HL-60/S4 treated with retinoic acid at 250 ng/mL for 4 days and 3 days (cell line): Measurements from ENCODE around the gene CD164.
"Not testable (repeated sequence)": the region's sequence is repeated elsewhere in the genome, so short reads cannot be mapped to it uniquely, and the experiment has no call there.

Experiments
- in situ Hi-C: fragments of 300-500 bp; cut with MboI; formaldehyde crosslinking; loops from 2 replicates; pipeline ENCODE4 v1.7.0; 2022; ENCODE audit warnings: low sequenced_read_pairs

Gene CD164

GRCh38 chr6:109379711-109380110 lies 2.6 kb downstream of the CD164 start:
- in situ Hi-C loops, result loop anchor here (25.0 kb wide), 1 partner anchor 842 kb away; no protein-coding TSS in a partner anchor

- in situ Hi-C loops, result loop anchor here (25.0 kb wide), 1 partner anchor 840 kb away; no protein-coding TSS in a partner anchor
These were observed 4.5 kb downstream of the CD164 start for GRCh38 chr6:109377717-109378116.

DNA sequence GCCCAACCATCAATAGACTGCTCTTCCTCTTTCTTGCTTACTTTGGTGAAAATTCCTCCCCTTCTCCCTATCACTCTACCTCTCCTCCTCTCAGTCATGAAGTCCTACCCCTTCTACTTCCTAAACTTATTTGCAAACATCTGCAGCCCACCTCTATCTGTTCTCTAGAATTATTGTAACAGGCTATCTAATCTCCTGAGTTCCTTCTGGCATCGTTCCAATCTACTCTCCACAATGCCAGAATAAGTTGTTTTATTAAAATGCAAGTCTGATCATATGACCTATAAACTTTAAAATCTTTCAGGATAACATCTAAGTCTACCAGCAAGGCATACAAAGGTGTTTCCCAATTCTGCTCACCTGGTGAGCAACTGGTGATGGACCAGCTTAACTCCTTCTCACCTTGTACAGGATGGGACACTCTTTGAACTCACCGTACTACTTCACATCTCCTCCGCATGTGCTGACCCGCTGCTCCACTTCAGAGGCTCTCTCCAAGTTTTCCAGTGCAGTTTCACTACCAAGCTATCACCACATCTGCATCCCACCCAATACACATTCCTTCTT lies 7.9 kb downstream of the CD164 start:
- in situ Hi-C loops, result no loop called here

DNA sequence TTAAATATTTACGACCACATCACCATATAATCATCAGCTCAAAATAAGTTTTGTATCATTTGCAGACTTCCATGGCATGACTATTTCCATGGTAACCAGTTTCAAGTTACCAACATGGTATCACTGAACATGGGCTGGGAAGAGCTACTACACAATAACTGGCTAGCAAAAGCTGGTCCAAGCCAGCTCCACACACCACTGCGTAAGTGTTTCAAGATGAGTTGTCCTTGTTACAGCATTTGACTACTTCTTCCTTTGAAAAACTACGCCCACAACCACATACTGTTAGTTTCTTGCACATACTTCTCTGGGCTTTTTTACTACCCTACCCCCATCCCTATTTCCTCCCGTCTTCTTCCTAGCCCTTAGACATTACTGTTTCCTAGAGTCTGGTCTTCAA lies 8.5 kb downstream of the CD164 start:
- in situ Hi-C loops, result no loop called here

DNA sequence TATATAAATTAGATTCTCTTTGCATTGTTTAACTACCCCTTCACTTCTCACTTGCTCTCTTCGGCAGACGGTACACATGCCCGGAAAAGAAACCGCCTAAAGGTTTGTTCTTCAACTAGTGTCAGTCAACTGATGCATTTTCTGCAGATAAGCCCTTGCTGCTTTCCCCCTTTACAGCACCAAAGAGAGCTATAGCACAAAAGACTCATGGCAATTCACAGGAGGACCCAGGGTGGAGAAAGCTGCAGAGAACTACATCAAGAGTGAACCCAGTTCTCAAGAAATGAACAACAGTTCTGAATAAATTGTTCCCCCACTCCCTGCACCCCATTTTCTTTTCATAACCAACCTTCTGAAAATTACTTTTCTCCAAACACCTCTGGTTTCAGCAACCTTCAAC lies 8.9 kb downstream of the CD164 start:
- in situ Hi-C loops, result no loop called here

DNA sequence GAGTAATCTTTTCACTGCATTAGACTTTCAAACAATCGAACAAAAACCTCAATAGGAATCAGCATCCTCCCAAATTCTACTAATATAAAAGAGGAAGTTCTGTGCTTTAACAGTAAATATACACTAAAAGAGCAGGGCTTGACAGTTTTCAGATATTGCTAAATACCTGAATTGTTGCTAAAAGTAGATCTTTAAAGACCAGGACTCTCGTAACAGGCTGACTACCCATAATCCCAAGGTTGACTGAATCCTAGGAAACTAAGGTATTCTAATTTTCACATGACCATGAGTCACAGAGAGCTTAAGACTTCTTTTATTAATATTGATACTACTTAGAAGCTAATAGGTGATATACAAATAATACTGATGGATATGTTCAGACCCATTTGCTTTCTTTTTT lies 10.1 kb downstream of the CD164 start:
- in situ Hi-C loops, result no loop called here

DNA sequence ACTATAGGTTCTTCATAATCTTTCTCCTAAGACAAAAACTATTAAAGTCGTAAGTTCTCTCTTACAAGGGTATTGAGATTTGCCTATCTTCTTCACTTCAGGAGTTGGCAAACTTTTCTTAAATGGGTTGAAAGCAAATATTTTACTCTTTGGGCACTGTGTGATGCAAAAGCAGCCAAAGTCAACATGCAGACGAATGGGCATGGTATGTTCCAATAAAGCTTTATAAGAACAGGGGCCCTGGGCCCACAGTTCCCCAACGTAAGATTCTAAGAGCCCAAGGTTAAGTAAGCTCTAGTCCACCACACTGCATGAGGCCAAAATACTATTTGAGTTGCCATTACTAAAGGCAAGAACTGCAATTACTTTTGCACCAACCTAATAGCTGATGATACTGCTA lies 11.5 kb downstream of the CD164 start:
- in situ Hi-C loops, result no loop called here

GRCh38 chr6:109370336-109370735 lies 11.9 kb downstream of the CD164 start:
- in situ Hi-C loops, result no loop called here

DNA sequence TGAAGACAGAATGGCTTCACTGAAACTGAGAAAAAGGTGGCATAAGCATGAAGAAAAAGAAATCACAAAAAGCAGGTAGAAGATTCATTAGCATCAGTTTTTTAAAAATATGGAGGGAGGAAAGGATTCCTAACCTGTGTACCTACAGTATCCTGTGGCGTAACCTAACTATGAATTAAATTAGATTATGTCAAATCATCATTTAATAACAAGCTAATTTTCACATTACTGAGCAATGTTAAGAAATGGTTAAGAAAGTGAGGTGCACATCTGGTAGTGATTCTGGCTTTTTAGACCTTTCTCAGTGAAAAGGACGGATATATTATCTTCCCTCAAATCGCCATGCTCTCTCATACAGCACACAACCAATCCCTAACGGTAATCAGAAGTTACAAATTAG lies 12.5 kb downstream of the CD164 start:
- in situ Hi-C loops, result no loop called here

DNA sequence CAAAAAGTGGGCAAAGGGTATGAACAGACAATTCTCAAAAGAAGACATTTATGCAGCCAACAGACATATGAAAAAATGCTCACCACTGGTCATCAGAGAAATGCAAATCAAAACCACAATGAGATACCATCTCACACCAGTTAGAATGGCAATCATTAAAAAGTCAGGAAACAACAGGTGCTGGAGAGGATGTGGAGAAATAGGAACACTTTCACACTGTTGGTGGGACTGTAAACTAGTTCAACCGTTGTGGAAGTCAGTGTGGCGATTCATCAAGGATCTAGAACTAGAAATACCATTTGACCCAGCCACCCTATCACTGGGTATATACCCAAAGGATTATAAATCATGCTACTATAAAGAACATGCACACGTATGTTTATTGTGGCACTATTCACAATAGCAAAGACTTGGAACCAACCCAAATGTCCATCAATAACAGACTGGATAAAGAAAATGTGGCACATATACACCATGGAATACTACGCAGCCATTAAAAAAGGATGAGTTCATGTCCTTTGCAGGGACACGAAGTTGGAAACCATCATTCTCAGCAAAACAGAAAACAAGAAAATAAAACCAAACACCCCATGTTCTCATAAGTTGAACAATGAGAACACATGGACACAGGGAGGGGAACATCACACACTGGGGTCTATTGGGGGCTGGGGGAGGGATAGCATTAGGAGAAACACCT lies 17.7 kb downstream of the CD164 start:
- in situ Hi-C loops, result not testable (repeated sequence)

GRCh38 chr6:109363753-109364152 lies 18.5 kb downstream of the CD164 start:
- in situ Hi-C loops, result no loop called here

GRCh38 chr6:109362102-109362884 lies 20.0 kb downstream of the CD164 start:
- in situ Hi-C loops, result no loop called here

GRCh38 chr6:109360791-109361190 lies 21.5 kb downstream of the CD164 start:
- in situ Hi-C loops, result no loop called here

GRCh38 chr6:109360281-109360680 lies 22.0 kb downstream of the CD164 start:
- in situ Hi-C loops, result no loop called here

DNA sequence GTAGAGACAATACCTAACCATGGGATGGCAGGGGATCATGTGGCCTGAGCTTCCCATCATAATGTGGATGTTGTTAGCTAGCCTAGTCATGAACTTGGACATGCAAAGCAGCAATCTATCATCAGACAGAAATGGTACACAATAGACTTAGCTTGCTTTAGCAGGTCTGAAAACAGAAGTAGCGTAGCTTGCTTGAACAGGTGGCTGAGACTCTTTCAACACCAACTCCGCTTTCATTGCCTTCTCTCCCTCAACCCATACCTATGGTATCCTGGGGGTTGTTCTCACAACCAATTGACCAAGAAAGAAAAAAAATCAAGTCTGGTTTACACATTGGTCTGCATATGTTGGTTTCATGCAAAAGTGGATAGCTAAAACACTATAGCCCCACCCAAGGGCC lies 23.0 kb downstream of the CD164 start:
- in situ Hi-C loops, result no loop called here

DNA sequence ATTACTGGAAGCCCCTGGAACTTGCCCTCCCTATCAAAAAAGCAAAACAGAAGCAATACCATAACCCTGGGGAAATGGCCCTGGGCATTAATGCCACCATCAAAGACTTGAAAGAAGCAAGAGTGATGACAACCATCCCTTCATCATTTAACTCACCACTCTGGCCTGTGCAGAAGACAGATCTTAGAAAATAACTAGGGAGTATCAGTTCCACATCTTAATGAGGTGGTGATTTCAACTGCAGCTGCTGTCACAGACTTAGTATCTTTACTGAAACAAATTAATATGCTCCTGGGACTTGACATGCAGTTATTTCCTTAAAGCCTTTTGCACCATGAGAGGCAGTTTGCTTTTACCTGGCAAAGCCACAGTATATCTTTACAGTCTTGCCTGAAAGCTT lies 24.1 kb downstream of the CD164 start:
- in situ Hi-C loops, result no loop called here

DNA sequence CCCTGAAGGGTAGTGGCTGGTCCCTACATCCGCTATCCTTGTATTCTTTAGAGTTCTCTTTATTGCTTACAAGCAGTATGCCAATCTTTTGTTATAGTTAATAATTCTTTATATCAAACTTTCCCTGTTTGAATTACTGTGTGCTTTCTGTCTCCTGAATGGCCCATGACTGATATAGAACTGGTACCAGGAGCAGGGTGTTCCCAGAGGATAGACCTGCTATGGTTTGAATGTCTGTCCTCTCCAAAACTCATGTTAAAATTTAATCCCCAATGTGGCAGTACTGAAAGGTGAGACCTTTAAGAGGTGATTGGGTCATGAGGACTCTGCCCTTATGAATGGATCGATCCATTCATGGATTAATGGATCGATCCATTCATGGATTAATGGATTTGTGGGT lies 26.0 kb downstream of the CD164 start:
- in situ Hi-C loops, result no loop called here

GRCh38 chr6:109351231-109352130 lies 30.8 kb downstream of the CD164 start:
- in situ Hi-C loops, result no loop called here

- in situ Hi-C loops, result no loop called here
These were observed 32.8 kb downstream of the CD164 start for GRCh38 chr6:109349419-109349987.

DNA sequence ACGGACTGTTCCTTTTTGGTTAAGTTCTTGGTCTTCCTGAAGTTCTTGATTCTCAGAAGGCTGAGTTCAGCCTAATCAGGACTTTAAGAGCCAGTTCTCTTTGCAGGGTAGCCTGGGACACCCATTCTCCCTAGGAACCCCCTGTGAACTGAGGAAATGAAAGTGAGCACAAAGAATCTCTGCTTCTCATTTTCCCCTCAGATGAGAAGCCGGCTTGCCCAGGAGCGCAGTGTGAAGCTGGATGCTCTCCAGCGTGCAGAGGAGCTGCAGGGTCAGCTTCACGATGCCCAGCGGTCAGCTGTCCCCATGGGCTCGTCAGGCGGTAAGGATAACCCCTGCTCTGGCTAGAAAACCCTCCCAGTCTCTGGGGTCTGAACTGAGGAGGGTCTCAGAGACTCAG lies 34.0 kb downstream of the CD164 start:
- in situ Hi-C loops, result no loop called here

GRCh38 chr6:109347779-109348178 lies 34.5 kb downstream of the CD164 start:
- in situ Hi-C loops, result no loop called here
